Kidney tubule cell (primary cell): Measurements from ENCODE around the gene FAM199X.

Source experiments
- DNase-seq: peaks from one replicate; pipeline ENCODE4 v3.0.0-alpha.2; 2018; ENCODE audit warnings: low spot score

The FAM199X gene

DNA sequence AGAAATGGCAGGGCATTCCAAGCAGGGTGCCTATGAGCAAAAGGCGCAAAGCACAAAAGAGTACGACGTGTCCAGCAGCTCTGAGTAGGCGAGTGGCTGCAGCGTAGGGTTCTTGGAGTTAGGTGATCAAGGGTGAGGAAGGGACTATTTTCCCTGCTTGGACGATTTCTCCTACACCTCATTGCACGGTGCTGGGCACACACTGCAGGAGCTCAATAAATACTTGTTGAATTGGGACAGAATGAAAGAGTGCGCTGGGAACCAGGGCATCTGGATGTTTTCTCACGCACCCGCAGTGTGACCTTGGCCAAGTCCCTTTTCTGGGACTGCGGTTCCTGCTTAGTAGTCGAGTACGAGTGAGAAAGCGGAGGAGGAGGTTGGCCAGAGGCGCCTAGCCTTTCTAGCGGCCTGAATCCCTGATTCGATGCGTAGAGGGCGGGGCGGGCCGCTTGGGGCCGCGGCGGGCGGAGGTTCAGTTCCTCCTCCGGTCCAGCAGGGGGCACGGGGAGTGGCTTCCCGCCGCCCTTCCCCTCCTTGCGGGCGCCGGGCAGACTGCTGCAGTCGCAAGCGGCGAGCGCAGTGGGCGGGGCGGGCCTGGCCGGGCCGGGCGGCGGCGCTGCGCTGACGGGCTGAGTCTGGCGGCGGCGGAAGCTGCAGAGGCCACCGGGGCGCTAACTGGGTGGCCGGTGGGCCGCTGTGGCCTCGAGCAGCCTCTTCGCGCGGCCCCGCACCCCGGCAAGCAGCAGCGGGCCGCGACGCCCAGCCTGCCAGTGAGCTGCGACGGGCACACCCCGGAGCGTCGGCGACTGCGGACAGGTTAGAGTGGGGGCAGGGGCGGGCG, at the start of gene FAM199X:
Gene FAM199X (plus strand): TSS at position 560 of the 841 bp plus-strand sequence. CDS start 333 bp downstream, outside the sequence.
- DNase-seq: peak; percentile 90

DNA sequence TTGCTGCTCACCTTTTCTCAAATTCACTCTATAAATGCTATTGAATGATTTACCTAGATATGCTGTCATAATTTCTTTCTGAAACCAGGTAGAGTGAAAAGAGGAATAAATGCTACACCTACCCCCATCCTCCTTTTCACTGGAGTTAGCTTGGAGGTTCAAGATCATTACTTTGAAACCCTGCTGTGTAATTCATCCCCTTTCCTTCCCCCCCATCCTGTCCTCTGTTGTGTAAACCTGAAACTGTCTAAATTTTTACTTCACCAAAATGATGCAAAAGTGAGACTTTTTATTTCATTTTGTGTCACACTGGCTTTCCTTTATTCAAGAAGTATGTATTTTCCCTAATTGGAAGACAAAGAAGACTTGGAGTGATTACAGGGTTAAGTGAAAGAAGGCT, 48.5 kb upstream of the FAM199X start:
- no peak for DNase-seq

DNA sequence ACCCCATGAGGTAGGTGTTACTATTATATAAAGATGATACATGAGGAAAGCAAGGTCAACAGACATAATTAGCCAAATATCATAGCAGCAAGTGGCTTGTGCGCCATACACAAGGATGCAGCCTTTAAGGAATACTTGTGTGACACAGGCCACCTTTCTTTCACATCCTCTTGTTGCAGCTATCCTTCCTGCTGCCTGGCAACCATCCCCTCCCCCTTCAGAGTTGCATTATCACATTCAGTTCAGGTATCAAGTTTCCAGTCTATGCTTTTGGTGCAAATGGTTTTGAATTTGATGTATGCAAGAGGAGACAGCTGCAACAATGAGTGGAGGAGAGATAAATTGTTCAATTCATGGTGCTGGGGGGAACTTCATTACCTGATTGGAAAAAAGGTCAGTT, 47.5 kb upstream of the FAM199X start:
- DNase-seq: no peak

DNA sequence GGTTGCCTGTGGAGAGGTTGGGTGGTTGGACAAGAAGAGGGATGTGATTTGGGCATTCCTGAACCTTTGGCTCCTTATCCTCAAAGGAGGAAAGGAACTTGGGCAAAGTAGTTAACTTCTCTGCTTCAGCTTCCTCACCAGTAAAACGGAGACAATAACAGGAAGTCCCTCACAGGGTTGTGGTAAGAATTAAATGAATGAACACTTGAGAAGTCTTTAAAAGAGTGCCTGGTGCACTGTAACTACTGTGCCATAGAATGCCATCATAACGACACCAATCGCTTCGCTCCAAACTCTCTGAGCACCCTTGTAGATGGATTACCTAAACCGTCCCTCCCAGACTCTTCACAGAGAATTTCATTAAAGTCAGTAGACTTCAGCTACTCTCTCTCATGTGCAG, 43.4 kb upstream of the FAM199X start:
- no peak for DNase-seq

DNA sequence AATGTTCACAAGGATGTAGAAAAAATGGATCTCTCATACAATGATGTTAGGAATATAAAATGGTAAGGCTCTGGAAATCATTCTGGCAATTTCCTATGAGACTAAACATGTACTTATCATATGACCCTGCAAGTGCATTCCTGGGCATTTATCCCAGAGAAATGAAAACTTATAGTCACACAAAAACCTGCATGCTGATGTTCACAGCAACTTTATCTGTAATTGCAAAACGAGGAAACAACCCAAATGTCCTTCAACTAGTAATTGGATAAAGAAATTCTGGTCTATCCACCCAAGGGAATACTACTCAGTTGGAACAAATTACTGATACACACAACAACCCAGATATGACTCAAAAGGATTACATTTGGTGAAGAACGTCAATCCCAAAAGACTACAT, 39.4 kb upstream of the FAM199X start:
- no peak for DNase-seq

DNA sequence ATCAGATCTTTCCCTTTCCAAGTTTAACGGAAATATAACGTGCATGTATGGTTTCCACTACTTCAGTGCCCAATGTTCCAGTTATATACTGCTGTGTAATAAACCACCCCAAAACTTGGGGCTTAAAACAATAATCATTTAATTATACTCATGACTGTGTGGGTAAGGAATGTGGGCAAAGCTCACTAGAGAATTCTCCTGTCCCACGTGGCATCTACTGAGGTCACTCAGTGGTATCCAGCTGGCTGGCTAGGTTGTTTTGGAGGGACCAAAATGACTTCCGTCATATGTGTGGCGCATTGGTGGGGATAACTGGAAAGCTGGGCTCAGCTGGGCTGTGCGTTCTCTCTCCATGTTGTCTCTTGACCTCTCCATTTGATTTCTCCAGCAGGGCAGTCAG, 35.4 kb upstream of the FAM199X start:
- DNase-seq: no peak

DNA sequence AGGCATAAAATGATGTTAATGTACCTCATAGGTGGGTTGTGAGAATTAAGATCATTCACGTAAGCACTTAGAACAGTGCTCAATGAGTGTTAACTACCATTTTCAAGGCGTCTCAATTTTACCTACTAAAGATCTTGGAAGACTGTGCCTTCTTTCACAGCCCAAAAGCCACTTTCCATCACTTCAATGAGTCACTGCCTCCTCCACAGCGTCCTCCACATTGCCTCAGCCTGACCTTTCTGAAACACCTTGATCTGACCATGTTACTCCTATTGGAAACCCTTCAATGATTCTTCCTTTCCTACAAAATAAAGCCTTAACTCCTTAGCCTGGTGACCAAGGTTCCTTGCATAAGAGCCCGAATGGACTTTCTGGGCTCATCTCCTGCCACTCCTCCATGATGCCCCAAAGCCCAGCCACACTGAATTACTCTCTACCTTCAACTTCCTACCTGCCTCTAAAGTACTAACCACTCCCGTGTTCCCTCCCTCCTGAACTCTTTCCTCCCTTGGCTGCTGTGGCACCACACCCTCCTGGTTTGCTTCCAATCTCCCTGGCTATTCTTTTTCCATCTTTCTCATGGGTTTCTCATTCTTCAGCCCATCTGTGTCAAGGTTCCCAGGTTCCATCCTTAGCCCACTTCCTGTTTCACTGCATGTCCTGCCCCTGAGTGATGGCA, 31.5 kb upstream of the FAM199X start:
- DNase-seq: no peak

DNA sequence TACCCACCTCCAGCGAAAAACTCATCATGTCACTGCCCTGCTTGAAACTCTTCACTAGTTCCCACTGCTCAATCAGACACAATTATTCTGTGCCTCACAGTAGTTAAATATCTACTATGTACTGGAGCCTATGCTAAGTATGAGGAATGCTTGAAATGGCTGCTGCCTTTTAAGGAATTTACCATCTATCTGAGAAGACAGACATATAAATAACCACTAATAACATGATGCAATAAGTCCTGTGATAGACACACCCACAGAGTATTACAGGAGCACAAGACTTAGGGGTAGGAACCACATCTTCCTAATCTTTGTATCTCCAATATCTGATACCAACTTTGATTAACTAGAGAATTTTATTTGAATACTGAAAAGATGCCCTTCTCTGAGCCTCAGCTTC, 30.6 kb upstream of the FAM199X start:
- DNase-seq: peak; percentile 61

DNA sequence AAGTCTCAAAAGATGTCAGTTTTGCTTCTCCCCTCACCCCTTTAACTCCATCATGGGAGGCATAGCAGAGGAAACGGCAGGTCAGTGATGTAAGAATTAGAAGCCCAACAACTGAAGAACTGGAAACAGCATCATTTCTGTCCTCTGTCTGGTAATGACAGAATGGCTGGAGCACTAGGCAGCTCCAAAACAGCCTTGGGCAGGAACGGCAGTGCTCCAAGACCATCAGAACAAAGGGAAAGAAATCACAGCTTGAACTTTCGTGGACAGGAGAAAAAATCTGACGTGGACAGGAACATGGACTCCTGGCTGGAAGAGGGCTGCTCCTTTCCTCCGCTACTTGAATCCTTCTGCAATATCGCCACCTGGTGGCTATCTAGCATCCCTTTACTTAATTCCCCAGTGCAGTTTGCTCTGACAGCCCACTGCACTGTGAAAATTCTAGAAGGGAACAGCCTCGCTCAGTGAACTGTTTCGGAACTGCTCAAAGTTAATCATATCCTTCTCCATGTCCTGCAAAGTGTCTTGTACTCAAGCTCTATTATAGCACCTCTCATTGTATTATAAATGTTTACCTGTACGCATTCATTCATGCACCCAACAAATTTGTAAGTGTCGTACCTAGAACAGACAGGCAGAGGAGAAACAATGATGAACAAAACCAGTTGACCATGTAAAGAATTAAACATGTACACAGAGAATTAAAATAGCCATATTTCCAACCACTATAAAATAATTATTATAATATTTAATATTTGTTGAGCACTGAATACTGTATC, 29.8 kb upstream of the FAM199X start:
- DNase-seq: peak; percentile 84

DNA sequence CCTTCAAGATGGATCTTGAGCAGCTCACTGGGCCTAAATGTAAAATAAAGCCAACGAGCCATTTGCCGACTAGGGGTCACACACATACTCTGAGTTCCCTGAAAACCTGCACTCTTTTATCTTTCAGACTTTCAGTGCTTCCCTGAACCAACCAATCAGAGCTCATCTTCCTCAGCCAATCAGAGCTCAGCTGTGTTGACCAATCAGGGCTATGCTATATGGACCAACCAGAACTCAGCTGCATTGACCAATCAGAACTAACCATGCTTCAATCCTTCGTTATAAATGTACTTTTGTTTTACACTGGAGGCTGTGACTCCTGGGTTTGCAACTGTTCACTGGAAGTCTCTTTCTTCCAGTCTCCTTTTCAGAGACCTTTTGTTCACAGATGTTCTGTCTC, 28.8 kb upstream of the FAM199X start:
- no peak for DNase-seq

DNA sequence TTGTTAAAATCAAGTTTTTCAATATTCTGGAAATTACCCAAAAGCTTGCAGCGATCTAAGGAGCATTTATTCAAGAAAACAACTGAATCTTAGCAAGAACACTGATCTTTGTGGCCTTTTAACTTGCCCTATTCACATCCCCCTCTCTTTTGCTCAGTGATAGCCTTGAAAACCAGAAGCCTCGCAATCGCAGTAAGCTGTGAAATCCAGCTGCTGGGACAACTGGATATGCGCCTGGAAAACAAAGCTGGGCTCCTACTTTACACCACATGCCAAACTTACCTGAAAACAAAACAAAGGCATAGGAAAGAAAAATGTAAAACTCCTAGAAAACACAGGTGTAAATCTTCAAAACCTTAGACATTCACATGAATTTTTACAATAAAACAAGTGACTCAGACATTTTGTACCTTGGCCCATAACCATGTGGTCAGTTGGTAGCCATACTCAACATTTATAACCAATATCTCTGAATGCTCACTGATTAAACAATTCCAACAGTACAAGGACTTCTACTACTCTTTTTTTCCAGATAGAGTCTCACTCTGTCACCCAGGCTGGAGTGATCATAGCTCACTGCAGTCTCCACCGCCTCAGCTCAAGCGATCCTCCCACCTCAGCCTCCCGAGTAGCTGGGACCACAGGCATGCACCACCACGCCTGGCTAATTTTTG, 25.0 kb upstream of the FAM199X start:
- no peak for DNase-seq

DNA sequence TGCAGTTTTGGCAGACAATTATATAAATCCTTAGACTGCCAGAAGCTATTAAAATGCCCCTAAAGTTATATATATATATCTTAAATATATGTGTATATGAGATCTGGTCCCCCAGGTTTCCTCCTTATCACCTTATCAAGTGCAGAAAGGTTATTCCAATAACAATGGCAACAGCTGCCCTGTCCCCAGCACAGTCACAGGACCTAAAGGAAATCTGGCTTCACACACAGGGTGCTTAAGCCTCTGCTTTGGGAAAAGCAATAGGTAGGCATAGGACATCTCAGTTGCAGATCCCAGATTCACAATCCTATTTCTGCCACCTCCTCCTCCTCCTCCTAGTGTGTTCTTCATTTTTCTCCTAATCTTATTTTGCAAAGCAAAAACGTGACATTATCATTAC, 15.2 kb upstream of the FAM199X start:
- DNase-seq: no peak

DNA sequence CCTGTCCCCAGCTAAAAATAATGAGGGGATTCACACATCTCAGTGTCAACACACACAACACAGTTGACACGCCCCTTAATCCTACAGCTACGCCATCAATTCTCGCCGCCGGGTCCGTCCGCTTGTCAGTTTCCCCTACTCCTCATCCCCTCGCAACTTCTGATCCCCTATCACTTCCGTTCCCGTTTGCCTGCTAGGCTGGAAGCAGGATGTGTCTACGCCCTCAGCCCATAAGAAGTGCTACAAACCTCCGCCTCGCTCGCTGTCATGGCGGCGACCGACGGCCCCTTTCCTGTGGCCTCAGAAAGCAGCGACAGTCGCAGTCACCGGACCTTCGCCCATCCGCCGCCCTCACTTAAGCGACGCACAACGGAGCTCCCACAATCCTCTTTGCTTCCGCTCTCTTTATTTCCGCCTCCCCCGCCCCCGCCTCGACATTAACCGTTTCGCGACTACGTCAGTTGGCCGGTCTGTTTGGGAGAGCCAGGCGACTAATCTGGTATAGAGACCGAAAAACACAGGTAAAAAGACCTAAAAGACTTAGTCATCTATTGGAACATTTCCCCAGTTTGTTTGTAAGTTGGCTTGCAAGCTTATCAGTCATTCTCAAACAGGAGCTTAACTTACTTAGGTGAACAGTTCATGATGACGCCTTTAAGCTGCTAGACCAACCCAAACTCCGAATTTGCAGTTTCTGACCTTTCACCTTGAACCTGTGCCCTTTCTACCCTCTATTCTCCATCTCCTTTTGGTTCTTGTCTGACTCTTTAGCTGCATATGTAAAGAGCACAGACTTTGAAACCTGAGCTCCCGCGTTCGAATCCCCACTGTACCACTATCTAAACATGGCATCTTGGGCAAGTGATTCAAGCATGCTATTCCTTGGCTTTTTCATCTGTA, 9.4 kb upstream of the FAM199X start, which contains the start of gene SLC25A53:
Gene SLC25A53 (minus strand): TSS at position 380 of the 900 bp plus-strand sequence. CDS start 51,752 bp downstream, outside the sequence.
- DNase-seq: peak; percentile 83

DNA sequence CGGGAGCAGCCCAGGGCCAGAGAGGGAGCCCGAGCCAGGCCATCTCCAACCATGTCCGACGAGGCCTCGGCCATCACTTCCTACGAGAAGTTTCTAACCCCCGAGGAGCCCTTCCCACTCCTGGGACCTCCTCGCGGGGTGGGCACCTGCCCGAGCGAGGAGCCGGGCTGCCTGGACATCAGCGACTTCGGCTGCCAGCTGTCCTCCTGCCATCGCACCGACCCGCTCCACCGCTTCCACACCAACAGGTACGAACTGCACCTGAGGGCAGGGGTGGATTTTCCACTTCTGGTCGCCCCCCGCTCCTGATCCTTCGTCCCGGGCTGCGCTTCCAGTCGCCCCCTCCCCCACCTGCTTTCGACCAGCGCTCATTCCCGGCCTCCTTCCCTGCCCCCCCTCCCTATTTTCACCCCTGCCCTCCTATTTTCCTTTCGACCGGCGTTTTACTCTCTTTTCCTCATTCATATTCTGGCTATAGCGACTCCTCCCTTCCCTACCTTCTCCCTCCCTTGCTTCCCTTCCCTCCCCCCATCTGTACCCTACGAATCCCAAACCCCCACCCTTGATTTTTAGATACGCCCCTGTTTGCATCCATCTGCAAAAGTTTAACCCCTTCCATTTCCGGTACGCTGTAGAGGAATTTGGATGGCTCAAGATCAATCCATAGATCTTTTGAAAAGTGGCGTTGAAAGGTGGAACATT, 633 bp downstream of the FAM199X start:
- no peak for DNase-seq

DNA sequence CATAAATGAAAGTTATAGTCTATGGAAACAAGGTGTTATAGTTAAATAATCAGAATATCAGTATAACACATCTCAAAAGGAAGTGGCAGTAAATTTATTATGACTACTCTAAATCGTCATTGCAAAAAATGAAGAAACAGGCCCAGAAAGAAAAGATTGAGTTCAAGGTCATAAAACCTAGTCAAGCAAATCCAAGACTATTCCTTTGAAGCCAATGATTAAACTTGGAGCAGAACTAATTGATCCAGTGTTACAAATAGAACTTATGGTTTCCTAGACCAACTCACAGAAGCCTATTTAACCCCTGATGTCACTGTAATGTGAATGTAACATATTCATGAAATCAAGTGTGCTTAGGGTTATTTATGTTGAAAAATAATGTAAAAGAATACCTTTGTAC, 1.9 kb downstream of the FAM199X start:
- peak; percentile 23 for DNase-seq

DNA sequence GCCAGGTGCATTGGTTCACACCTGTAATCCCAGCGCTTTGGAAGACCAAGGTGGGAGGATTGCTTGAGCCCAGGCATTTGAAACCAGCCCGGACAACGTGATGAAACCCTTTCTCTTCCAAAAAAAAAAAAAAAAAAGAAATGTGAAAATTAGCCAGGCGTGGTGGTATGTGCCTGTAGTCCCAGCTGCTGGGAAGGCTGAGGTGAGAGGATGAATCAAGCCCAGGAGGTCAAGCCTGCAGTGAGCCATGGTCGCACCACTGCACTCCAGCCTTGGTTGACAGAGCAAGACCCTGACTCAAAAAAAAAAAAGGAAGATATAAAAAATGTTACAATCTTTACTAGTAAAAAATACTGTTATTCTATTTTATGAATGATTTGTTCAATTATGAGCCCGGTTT, 5.9 kb downstream of the FAM199X start:
- DNase-seq: peak; percentile 71

DNA sequence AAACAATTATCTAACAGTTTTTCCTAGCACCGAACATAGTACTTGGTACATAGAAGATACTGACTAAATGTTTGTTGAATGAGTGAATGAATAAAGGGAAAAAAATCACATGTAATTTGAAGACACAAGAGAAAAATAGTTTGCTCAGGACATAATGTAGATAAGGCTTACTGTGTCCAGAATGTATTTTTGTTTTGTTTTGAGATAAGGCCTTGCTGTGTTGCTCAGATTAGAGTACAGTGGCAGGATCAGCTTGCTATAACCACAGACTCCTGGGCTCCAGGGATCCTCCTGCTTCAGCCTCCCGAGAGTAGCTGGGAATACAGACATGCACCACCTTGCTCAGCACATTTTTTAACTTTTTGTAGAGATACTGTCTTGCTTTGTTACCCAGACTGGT, 6.5 kb downstream of the FAM199X start:
- DNase-seq: no peak

DNA sequence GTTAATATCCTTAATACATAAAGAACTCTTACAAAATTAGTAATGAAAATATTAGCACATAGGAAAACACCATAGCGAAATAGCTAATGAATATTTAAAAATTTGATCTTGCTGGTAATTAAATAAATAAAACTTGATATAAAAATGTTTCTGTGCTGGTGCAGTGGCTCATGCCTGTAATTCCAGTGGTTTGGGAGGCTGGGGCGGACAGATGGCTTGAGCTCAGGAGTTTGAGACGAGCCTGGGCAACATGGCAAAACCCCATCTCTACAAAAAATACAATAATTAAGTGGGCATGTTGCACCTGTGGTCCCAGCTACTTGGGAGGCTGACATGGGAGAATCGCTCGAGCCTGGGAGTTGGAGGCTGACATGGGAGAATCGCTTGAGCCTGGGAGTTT, 7.6 kb downstream of the FAM199X start:
- no peak for DNase-seq

DNA sequence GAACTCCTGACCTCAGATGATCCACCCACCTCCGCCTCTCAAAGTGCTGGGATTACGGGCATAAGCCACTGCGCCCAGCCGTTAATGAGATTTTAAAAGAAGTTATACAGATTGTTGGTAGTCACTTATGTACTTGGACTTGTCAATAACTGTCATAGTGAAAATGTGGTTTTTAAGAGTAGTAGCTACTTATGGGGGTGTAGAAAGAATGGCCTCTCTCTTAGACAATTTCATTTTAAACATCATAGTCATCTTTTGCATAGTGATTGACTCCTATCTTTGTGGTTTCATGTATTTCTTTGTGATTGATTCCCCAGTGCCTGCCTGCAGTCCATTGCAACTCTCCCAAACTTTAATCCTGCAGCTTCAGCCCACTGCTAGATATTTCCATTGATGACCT, 17.4 kb downstream of the FAM199X start:
- DNase-seq: no peak

DNA sequence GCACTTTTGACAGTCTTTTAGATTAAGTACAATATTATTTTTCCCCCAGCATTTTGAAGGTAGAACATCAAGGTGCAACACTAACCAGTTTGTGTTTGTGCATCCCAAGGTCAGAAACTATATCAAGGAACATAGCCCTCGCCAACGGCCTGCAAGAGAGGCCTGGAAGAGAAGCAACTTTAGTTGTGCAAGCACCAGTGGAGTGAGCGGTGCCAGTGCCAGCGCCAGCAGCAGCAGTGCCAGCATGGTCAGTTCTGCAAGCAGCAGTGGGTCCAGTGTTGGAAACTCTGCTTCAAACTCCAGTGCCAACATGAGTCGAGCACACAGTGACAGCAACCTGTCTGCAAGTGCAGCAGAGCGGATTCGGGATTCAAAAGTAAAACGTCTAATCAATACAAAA, 21.7 kb downstream of the FAM199X start:
- no peak for DNase-seq
